HG02798 (cell line): ENCODE measurements around the gene RAB34.

Experiments
- ATAC-seq: cut with Tn5 transposase; IDR thresholded peaks from one replicate; pipeline ENCODE4 v1.9.1; 2021; ENCODE audit warnings: mild to moderate bottlenecking; ENCODE audit not compliant: unreplicated experiment, poor library complexity

Gene RAB34

DNA sequence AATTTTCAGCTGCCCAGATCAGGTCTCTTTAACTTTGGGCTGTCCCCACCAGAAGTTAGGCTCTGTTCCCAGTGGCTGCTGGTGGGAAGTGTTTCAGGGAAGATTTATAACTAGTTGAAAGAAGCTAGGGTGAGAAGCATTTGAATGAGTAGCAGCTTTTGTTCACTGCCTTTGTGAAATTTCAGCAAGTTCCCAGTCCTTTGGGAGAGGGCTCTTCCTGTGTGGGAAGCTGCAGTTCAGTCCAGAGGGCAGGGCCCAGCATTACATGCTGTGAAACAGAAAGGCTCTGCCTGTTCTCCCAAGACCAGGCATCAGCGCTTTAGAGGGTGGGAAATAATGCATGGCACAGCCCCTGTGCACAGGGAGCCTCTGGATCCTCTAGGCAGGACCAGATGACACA, 23.8 kb downstream of the RAB34 start:
- ATAC-seq: no peak

GRCh38 chr17:28689011-28689410, 28.7 kb downstream of the RAB34 start:
- ATAC-seq: no peak

DNA sequence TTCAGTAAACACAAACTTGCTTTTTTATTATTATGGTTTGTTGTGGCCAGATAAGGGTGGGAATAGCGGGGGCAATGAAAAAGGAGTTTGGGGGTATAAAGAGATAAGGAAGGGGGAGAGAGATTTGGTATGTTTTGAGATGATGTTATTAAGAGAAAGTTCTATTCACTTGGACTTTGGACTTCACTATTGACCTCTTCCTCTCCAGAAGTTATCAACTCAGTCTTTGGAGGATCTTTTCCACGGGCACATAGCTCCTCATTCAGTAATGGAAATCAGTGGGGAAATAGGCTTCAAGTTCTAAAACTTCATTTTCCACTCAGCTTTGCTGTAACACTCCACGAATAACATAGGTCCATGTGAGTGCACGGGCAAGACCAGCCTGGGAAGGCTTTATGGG, 29.2 kb downstream of the RAB34 start:
- no peak for ATAC-seq

- no peak for ATAC-seq
Observed at GRCh38 chr17:28686296-28686695, 31.4 kb downstream of the RAB34 start.

DNA sequence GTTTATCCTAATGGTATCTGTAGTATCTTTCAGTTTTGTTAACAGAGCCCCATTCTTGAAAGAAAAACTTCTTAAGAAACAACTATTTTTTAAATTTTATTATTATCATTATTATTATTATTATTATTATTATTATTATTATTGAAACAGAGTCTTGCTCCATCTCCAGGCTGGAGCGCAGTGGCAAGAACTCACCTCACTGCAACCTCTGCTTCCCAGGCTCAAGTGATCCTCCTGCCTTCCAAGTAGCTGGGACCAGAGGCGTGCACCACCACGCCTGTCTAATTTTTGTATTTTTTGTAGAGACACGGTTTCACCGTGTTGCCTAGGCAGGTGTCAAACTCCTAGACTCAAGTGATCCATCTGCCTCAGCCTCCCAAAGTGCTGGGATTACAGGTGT, 32.3 kb downstream of the RAB34 start:
- ATAC-seq: no peak

DNA sequence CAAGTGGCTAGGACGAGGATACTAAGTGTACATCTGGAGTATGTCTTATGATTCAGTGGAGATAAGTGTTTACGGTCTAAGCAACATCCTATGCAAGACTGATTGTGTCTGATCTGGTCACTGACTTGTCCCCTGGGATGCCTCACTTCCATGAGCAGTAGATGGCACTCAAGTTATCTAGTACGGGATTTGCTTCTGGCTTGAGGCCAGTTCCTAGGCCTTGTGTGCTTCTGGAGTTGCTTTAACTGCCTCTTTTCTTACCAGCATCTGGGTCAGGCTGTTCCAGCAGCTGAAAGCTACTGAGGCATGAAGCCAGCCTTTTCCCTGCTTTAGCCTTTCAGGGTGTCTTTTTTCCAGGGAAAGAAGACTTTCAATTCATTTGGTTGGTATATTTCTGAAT, 32.7 kb downstream of the RAB34 start:
- no peak for ATAC-seq

DNA sequence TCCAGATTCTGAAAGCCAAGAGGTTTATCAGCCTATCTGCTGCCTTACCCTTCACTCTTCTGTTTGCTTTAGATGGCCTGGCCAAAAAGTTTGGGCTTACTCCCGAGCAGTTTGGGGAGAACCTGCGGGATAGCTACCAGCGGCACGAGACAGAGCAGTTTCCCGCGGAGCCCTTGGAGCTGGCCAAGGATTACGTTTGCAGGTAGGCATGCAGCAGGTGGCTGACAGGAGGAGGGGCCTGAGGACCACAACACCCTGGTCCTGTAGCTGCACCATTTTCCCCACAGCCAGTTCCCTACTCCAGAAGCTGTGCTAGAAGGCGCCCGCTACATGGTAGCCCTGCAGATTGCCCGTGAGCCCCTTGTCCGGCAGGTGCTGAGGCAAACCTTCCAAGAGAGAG, 35.0 kb downstream of the RAB34 start:
- ATAC-seq: no peak

DNA sequence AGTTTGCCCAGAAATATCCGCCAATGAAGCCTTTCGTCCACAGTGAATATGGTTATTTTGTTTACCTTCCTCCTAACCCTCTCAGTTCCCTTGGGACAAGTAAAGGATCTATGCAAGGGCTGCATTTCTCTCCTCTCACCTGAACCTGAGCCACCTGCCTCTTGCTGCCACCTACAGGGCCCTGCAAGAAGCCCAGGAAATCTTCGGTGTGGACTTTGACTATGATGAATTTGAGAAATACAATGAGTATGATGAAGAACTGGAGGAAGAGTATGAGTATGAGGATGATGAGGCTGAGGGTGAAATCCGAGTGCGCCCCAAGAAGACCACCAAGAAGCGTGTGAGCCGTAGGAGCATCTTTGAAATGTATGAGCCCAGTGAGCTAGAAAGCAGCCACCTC, 41.7 kb downstream of the RAB34 start:
- ATAC-seq: no peak

DNA sequence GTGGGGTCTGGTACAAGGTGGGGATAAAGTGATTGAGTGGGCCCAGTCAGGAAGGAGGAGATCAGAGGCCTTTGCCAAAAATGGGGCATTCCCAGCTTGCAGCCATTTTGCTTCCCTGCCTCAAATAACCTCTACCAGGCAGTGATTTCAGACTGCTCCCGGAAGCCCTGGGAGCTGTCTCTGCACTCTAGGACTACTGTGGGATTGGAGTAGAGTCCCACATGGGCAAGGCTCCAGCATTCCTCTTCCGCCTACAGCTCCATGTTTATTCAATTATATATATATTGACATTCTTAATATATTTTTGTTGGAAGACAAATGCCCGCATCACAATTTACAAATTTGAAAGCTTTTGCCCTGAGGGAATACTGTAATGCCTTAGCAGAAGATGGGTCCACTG, 42.2 kb downstream of the RAB34 start:
- no peak for ATAC-seq

GRCh38 chr17:28669918-28670317, 47.8 kb downstream of the RAB34 start:
- ATAC-seq: no peak

- ATAC-seq: no peak
Observed at GRCh38 chr17:28667870-28668269, 49.8 kb downstream of the RAB34 start.

DNA sequence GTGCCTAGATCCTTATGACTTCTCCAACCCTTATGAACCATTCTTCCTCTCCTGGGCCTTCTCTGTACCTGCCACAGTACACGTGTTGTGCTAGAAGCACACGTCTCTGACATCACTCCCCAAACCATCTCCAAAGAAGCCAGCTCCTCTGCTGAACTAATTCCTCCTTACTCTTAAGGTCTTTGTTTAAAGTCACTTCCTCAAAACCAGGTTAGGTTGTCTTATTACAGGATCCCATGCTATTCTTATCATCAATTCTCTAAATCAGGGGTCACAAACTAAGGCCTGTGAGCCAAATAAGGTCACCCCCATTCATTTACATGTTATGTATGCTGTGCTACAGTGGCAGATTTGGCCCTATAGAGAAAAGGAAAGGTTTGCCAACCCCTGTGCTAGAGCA, 51.7 kb downstream of the RAB34 start:
- no peak for ATAC-seq
